OCI-LY3 (cell line): ENCODE results near the gene METTL24.
A peak's percentile ranks its signal among the peaks of the same experiment; 100 is the strongest.

ENCODE experiments used
- H2AFZ ChIP-seq: fragments of 200-600, 300-600 bp; shearing (Covaris generic); 2 replicates; pipeline ENCODE4 v1.6.0; 2014; ENCODE audit warnings: antibody characterized with exemption, low read depth, low read length
- H3K27ac ChIP-seq: fragments of 200-600, 300-600 bp; sonication (generic); 2 replicates; pipeline ENCODE4 v1.5.1; 2014; ENCODE audit warnings: mild to moderate bottlenecking, low read length, moderate library complexity, mixed read lengths
- H3K27me3 ChIP-seq: fragments of 200-600, 300-600 bp; sonication (generic); 2 replicates; pipeline ENCODE4 v1.6.1; 2014; ENCODE audit warnings: low read depth, low read length, mixed read lengths
- H3K36me3 ChIP-seq: fragments of 200-600, 300-600 bp; sonication (generic); replicated peaks from 2 replicates; pipeline ENCODE3; 2014; ENCODE audit warnings: low read depth, low read length, mixed read lengths
- H3K4me1 ChIP-seq: fragments of 300-600, 200-600 bp; sonication (generic); 2 replicates; pipeline ENCODE4 v1.6.1; 2014; ENCODE audit warnings: low read length, mixed read lengths
- H3K4me2 ChIP-seq: fragments of 200-600, 300-600 bp; sonication (generic); 2 replicates; pipeline ENCODE4 v1.6.1; 2014; ENCODE audit warnings: low read length, mixed read lengths
- H3K4me3 ChIP-seq: fragments of 300-600, 200-600 bp; sonication (generic); 2 replicates; pipeline ENCODE4 v1.5.1; 2014; ENCODE audit warnings: antibody characterized with exemption, mild to moderate bottlenecking, low read length, moderate library complexity
- H3K79me2 ChIP-seq: fragments of 300-600, 200-600 bp; shearing (Covaris generic); 2 replicates; pipeline ENCODE4 v1.6.1; 2014; ENCODE audit warnings: mild to moderate bottlenecking, low read length, mixed read lengths
- H3K9ac ChIP-seq: fragments of 300-600, 200-600 bp; shearing (Covaris generic); 2 replicates; pipeline ENCODE4 v1.6.0; 2014; ENCODE audit warnings: mild to moderate bottlenecking, low read length, moderate library complexity
- H3K9me3 ChIP-seq: fragments of 200-600, 300-600 bp; shearing (Covaris generic); 2 replicates; pipeline ENCODE4 v1.6.1; 2014; ENCODE audit warnings: low read length, mixed read lengths; ENCODE audit not compliant: insufficient read depth
- H4K20me1 ChIP-seq: fragments of 200-600, 300-600 bp; sonication (generic); 2 replicates; pipeline ENCODE4 v1.6.1; 2016; ENCODE audit warnings: low read length, mixed read lengths; ENCODE audit not compliant: insufficient read depth
- EZH2phosphoT487 ChIP-seq: fragments of 200-600 bp; shearing (Covaris generic); IDR thresholded peaks from 2 replicates; pipeline ENCODE4 v1.6.1; 2018; ENCODE audit warnings: antibody characterized with exemption, mixed run types, low read depth
- TF ChIP-seq, protein P1 (sequence below): fragments of 200-600, 300-600 bp; sonication (generic); IDR thresholded peaks from 2 replicates; pipeline ENCODE4 v1.5.1; 2014; ENCODE audit warnings: antibody characterized with exemption, low read length, low read depth

METTL24 gene, protein sequence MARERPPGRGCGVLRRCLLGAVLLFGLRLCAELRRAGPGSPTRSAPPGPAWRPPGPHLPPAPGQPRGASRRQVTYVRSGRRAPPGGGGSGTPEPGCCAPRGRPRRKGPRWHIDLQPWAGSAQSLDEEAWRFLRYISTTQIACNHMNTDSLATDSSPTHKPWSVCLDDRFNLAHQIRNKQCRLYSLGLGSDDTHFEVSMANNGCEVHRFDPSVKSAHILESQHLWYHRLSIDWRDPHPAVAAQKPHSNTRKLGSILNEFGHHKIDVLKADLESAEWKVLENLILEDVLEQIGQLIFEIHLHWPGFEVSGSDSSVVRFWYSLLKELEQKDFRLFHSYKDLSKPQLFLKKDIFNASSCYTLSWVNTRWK

DNA sequence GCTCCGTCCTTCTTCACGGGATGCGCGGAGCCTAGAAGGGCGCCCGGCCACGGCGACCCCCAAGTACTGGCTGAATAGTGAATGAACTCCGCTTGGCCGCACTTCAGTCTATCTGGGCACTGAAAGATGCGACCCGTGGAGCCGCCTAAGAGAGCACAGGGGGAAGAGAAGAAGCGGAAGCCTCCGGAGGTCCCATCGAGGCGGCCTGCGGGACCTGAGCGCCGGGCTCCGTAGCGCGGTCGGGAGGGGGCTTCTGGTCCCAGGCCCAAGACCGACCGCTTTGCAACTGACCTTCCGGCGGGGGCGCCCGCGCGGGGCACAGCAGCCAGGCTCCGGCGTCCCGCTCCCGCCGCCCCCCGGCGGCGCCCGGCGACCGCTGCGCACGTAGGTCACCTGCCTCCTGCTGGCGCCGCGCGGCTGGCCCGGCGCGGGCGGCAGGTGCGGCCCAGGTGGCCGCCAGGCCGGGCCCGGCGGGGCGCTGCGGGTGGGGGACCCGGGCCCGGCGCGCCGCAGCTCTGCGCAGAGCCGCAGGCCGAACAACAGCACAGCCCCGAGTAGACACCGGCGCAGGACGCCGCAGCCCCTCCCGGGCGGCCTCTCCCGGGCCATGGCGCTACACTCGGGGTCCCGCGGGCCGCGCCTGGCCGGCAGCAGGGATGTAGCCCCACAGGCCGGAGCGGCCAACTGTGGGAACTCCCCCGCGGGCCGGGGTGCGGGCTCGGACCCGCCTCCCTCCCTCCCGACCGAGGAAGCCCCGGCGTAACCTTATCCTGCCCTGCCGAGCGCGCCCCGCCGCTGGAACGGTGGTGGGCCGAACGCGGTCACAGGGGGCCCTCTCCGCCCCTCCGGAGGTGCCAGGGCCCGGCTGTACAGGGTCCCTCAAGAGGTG is at the start of gene METTL24:
METTL24 (minus strand) TSS at position 686 of the 889 bp plus-strand sequence; CDS start at position 609, 77 bp downstream.
- Histone ChIP-seq H3K36me3 (no peaks in the 10 kb centered on the region), H3K4me2 (peak within 1 kb of the TSS; percentile 65), H3K79me2 (no peaks in the 10 kb centered on the region), H3K9ac (no peak within 1 kb of the TSS), H3K27ac (no peak within 1 kb of the TSS), H3K27me3 (peaks cover 10% of the 10 kb centered on the region; the same call in 1 of the 2 replicates), H3K9me3 (no peaks in the 10 kb centered on the region), H2AFZ (peak within 1 kb of the TSS; percentile 30; the same call in 1 of the 2 replicates), H4K20me1 (no peaks in the 10 kb centered on the region), H3K4me1 (no peaks in the 10 kb centered on the region), H3K4me3 (peak within 1 kb of the TSS; percentile 72)
- TF ChIP-seq, protein P1, sequence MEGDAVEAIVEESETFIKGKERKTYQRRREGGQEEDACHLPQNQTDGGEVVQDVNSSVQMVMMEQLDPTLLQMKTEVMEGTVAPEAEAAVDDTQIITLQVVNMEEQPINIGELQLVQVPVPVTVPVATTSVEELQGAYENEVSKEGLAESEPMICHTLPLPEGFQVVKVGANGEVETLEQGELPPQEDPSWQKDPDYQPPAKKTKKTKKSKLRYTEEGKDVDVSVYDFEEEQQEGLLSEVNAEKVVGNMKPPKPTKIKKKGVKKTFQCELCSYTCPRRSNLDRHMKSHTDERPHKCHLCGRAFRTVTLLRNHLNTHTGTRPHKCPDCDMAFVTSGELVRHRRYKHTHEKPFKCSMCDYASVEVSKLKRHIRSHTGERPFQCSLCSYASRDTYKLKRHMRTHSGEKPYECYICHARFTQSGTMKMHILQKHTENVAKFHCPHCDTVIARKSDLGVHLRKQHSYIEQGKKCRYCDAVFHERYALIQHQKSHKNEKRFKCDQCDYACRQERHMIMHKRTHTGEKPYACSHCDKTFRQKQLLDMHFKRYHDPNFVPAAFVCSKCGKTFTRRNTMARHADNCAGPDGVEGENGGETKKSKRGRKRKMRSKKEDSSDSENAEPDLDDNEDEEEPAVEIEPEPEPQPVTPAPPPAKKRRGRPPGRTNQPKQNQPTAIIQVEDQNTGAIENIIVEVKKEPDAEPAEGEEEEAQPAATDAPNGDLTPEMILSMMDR, result no peak
- TF ChIP-seq EZH2phosphoT487, result no peak

DNA sequence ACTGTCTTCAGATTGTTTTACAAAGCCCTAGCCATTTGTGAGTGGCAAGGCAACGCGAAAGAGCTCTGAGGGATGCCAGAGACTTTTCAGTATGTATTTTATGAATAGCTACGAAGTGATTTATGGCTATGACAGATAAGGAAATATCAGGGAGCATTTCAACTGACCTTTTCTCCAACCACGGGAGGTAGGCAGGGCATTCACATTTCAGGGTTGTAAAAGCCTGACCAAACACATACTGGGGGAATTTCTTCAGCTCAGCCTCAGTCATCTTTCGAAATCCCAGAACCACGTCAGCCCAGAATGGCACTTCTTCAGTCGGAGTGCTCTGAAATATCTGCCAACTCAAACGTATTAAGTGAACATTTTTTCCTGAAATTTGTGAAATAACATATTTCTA is 46.5 kb upstream of the METTL24 start:
- no peaks in the 10 kb centered on the region for H3K79me2 ChIP-seq
- H3K4me2 ChIP-seq, result no peak overlapping the region

DNA sequence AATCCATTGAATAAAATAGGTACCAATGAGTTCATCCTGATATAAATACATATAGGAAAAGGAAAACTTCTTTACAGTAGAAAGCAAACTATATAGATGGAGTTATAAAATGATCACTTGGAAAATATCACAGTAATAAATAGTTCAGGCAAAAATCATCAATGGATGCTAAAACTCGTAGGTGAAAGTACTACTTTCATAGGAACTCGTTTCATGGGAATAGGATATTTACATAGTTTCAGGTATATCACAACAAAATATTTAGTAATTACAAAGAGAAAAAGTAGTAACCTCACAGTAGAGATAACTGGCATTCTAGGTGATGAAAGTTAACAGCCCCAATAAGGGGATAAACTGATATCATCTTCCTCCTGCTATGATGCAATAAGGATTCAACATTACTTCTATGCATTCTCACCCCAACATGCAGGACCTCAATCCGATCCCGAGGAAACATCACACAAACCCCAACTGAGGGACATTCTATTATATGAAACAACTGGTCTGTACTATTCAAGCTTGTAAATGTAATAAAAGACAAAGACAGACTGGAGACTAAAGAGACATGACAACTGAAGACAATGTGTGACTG is 43.5 kb upstream of the METTL24 start:
- Histone ChIP-seq H3K4me3 (no peak overlapping the region), H3K9me3 (no peaks in the 10 kb centered on the region), H3K4me1 (no peaks in the 10 kb centered on the region), H2AFZ (no peak overlapping the region), H3K27ac (no peak overlapping the region), H3K27me3 (no peaks in the 10 kb centered on the region), H4K20me1 (no peaks in the 10 kb centered on the region), H3K4me2 (no peak overlapping the region), H3K9ac (no peak overlapping the region), H3K79me2 (no peaks in the 10 kb centered on the region), H3K36me3 (no peaks in the 10 kb centered on the region)
- no peak for TF ChIP-seq EZH2phosphoT487
- TF ChIP-seq, protein P1, result no peak

More for the DNA sequence above, 46.5 kb upstream of the METTL24 start:
- Histone ChIP-seq H2AFZ (no peak overlapping the region), H3K4me3 (no peak overlapping the region), H3K9me3 (no peaks in the 10 kb centered on the region), H3K27ac (no peak overlapping the region), H3K27me3 (no peaks in the 10 kb centered on the region), H3K4me1 (no peaks in the 10 kb centered on the region), H4K20me1 (no peaks in the 10 kb centered on the region), H3K36me3 (no peaks in the 10 kb centered on the region), H3K9ac (no peak overlapping the region)
- TF ChIP-seq, protein P1, result no peak
- TF ChIP-seq EZH2phosphoT487, result no peak
